Heart right ventricle (tissue), 16 donors: ENCODE data around the gene RNF182. TPM values are rescaled to one million over a fixed set of nuclear protein-coding genes. Genes with fewer than 3 reads are reported as not detected.

Experiments
- ATAC-seq, 8 donors: fragments of 200-7000 bp; cut with Tn5 transposase; one replicate each; pipeline ENCODE4 v1.9.1; 2020; ENCODE audit warnings: mild to moderate bottlenecking in 8 of 8, moderate library complexity in 8 of 8, moderate number of reproducible peaks in 1 of 8
- DNase-seq, 2 donors: peaks; one replicate each; pipeline ENCODE4 v3.0.0-alpha.2; 2020
- H3K27ac ChIP-seq, 10 donors: fragments of 200-600 bp; sonication (generic) in 2 of 10; one replicate each; pipeline versions ENCODE4 v1.5.0 to v1.8.0; 2020 to 2022; ENCODE audit warnings: mild to moderate bottlenecking in 3 of 10
- H3K27me3 ChIP-seq, 7 donors: fragments of 200-600 bp; one replicate each; pipeline ENCODE4 v1.8.0; 2021 to 2022; ENCODE audit warnings: mild to moderate bottlenecking in 2 of 7
- H3K36me3 ChIP-seq, 9 donors: fragments of 200-600 bp; sonication (generic) in 1 of 9; one replicate each; pipeline versions ENCODE4 v1.5.0 to v1.8.0; 2020 to 2022; ENCODE audit warnings: mild to moderate bottlenecking in 2 of 9
- H3K4me1 ChIP-seq, 9 donors: fragments of 200-600 bp; sonication (generic) in 1 of 9; one replicate each; pipeline versions ENCODE4 v1.5.0 to v1.8.0; 2020 to 2022; ENCODE audit warnings: mild to moderate bottlenecking in 4 of 9
- H3K4me3 ChIP-seq, 10 donors: fragments of 200-600 bp; sonication (generic) in 2 of 10; one replicate each; pipeline versions ENCODE4 v1.5.0 to v1.8.0; 2020 to 2022; ENCODE audit warnings: mild to moderate bottlenecking in 7 of 10, moderate library complexity in 2 of 10
- H3K9me3 ChIP-seq, 11 donors: fragments of 200-600 bp in 10 of 11; sonication (generic) in 2 of 11; one replicate each; pipeline versions ENCODE4 v1.5.0 to v1.8.0; 2013 to 2022; ENCODE audit warnings: mild to moderate bottlenecking in 2 of 11, control low read depth in 1 of 11, moderate library complexity in 1 of 11
- WGBS, 2 donors: extraction: QIAGEN DNeasy Blood & Tissue Kit; methylation state at CpG; one replicate each; pipeline ENCODE4 v1.1.7; 2013; ENCODE audit warnings: inconsistent platforms in 1 of 2; 5-methylcytosine and 5-hydroxymethylcytosine counted together
- intact Hi-C, 10 donors: fragments of 100-400 bp; cut with DNase I; formaldehyde crosslinking; loops; one replicate each; pipeline versions ENCODE4 v1.11.1 to v1.14.2; 2022
- polyA plus RNA-seq, 2 donors: library from polyadenylated mRNA; stranded (reverse); fragments of 200-250 nt; gene quantifications; one replicate each; pipeline ENCODE4 v1.2.3, GENCODE V29; 2013
- total RNA-seq, 10 donors: library from RNA; stranded (reverse); fragmentation: NEBNext Ultra II Directional in 3 of 10; extraction: Animal tissue kit (Norgen Biotek cat#: 25700) in 3 of 10; gene quantifications; one replicate each; pipeline versions ENCODE4 v1.2.1 to v1.2.4, GENCODE V29; 2021 to 2023
- TF ChIP-seq, protein P1 (sequence below), 9 donors: fragments of 200-600 bp; sonication (generic) in 2 of 9; IDR thresholded peaks; one replicate each; pipeline versions ENCODE4 v1.5.0 to v1.8.0; 2021 to 2022; ENCODE audit warnings: antibody characterized with exemption in 9 of 9, mild to moderate bottlenecking in 5 of 9, moderate library complexity in 1 of 9
- donor health status: Arrhythmogenic right ventricular cardiomyopathy.
- donor health status: ischemic (EF 13 %, LVEDD 7.1; RV severe dilation, severe dysfunction).
- donor health status: healthy with polysubstance abuse.
- donor health status: DM: no; HTN: yes; CAD: no.
- donor health status: DM: no; HTN: no; CAD: no.
- donor health status: ischemic (EF 25% LVEDD 6.9; RV normal size, moderate dysfunction).
- donor health status: ischemic (EF 25% LVEDD 5.7; RV mildly dilated, moderate dysfunction).
- donor health status: healthy.
- donor health status: DM: yes; HTN: yes; CAD: no.
- donor health status: Ischemic cardiomyopathy.
- donor health status: ischemic (EF 35%, LVEDD 5.7; RV mildly dilated, moderate dysfunction).
- donor health status: nonischemic (EF 11% LVEDD 7.7; RV severe dilation, severe dysfunction).
- donor health status: DM: yes; HTN: yes; CAD: no.
- donor health status: PGD.
- donor health status: ischemic (EF 29% LVEDD 5.4; RV normal size, mild dysfunction).
- donor health status: nonischemic (EF 23%, LVEDD 6.1; RV moderate dilation, normal function).

Gene RNF182
- total and polyA plus RNA-seq, 12 donors, result 0.06 to 0.07 TPM; not detected in 10

DNA sequence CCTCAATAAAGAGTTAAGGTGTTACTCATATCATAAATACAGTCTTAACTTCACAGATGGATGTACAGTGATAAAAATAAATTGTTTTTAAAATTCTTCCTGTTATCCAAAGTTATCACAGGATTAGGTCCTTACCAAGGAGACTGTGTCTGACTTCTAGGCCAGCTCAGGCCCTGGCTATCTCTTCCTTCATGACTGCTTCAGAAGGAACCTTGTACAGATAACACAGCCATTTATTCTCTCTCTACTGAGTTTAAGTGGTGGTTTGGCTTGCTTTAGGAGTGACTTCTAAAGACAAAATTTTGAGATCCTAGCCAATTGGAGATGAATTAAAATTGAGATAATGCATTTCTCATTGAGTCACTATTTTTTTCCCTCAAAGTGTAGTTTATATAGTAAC is 40.8 kb upstream of the RNF182 start:
- TF ChIP-seq, protein P1, sequence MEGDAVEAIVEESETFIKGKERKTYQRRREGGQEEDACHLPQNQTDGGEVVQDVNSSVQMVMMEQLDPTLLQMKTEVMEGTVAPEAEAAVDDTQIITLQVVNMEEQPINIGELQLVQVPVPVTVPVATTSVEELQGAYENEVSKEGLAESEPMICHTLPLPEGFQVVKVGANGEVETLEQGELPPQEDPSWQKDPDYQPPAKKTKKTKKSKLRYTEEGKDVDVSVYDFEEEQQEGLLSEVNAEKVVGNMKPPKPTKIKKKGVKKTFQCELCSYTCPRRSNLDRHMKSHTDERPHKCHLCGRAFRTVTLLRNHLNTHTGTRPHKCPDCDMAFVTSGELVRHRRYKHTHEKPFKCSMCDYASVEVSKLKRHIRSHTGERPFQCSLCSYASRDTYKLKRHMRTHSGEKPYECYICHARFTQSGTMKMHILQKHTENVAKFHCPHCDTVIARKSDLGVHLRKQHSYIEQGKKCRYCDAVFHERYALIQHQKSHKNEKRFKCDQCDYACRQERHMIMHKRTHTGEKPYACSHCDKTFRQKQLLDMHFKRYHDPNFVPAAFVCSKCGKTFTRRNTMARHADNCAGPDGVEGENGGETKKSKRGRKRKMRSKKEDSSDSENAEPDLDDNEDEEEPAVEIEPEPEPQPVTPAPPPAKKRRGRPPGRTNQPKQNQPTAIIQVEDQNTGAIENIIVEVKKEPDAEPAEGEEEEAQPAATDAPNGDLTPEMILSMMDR (IDR thresholded peaks at IDR 0.05), result no peak
- Histone ChIP-seq H3K27me3 (no peaks in the 10 kb centered on the region), H3K36me3 (no peaks in the 10 kb centered on the region), H3K4me3 (no peak overlapping the region), H3K9me3 (no peaks in the 10 kb centered on the region), H3K4me1 (no peaks in the 10 kb centered on the region), H3K27ac (no peak overlapping the region)
- intact Hi-C loops, result no loop called here
- DNase-seq (no peak), ATAC-seq (no peak)

DNA sequence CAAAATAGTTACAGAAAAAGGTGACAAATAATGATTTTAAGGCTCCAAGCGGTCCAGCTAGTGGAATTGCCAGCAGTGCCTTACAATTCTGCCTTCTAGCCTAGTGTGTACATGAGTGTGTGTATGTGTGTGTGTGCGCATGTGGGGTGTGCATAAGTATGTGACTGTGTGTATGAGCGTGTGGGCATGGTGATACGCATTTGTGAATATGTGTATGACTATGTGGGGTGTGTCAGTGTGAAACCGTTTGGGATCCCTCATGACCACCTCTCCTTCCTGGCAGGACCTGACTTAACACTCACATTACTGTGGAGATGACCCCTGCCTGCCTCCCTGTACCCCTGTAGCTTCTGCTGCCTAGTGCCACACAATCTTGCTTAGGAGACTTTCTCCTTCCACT is 40.4 kb upstream of the RNF182 start:
- TF ChIP-seq, protein P1 (IDR thresholded peaks at IDR 0.05), result no peak
- 78 to 79% methylated on average over 5 of the region's 5 CpGs for WGBS, 2 donors
- no peak for ATAC-seq

DNA sequence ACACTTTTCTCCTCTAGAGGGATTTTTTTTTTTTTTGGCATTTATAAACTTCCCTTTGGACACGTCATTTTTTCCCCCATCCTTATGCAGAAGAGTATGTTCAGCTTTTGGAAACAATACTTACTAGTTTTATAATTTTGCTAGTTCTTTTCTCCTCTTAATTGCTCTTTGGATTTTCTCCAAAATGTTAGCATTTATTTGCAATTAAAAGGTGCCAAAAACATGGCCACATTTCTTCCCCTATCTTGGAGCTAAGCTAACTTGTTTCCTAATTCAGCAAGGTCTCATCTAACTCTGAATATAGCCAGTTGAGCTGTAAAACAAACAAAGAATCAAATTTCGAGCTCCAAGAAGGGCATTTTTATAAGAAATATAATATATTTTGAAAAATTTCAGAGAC is 39.2 kb upstream of the RNF182 start:
- Histone ChIP-seq H3K9me3 (no peaks in the 10 kb centered on the region), H3K36me3 (no peaks in the 10 kb centered on the region), H3K4me1 (no peaks in the 10 kb centered on the region), H3K4me3 (no peak overlapping the region), H3K27me3 (no peaks in the 10 kb centered on the region), H3K27ac (no peak overlapping the region)
- ATAC-seq (no peak), DNase-seq (no peak)
- WGBS, 2 donors, result 35 to 72% methylated on average over 2 of the region's 2 CpGs
- TF ChIP-seq, protein P1 (IDR thresholded peaks at IDR 0.05), result no peak
- intact Hi-C loops, result no loop called here

More for the DNA sequence above, 40.4 kb upstream of the RNF182 start:
- no peaks in the 10 kb centered on the region for H3K36me3 ChIP-seq
- no peaks in the 10 kb centered on the region for H3K27me3 ChIP-seq
- H3K4me3 ChIP-seq, result no peak overlapping the region
- DNase-seq, result no peak
- no peak overlapping the region for H3K27ac ChIP-seq
- H3K9me3 ChIP-seq, result no peaks in the 10 kb centered on the region
- H3K4me1 ChIP-seq, result no peaks in the 10 kb centered on the region
- intact Hi-C loops, result no loop called here

DNA sequence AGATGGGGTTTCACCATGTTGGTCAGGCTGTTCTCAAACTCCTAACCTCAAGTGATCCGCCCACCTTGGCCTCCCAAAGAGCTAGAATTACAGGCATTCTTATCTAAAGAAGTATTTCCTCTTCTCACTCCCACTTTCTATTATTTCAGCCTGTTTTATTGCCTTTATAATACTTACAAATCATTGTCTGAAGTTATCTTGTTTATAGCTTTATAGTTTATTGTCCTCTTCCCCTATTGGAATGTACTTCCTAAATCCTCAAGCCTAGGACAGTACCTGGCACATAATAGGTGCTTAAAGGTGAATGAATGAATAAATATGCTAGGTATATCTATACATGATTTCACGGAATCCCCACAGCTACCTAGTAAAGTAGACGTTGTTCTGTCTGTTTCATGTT is 37.8 kb upstream of the RNF182 start:
- no peak overlapping the region for H3K4me3 ChIP-seq
- TF ChIP-seq, protein P1 (IDR thresholded peaks at IDR 0.05), result no peak
- no peaks in the 10 kb centered on the region for H3K36me3 ChIP-seq
- WGBS, 2 donors, result 93 to 98% methylated on average over 3 of the region's 3 CpGs
- no peaks in the 10 kb centered on the region for H3K4me1 ChIP-seq
- no peak overlapping the region for H3K27ac ChIP-seq
- H3K9me3 ChIP-seq, result no peaks in the 10 kb centered on the region
- intact Hi-C loops, result no loop called here
- DNase-seq (no peak), ATAC-seq (no peak)
- H3K27me3 ChIP-seq, result no peaks in the 10 kb centered on the region
